ENCODE measurements around the gene ZNF239.
"Not testable (repeated sequence)": the region's sequence is repeated elsewhere in the genome, so short reads cannot be mapped to it uniquely, and the experiment has no call there.

The ZNF239 gene

GRCh38 chr10:43576580-43576979, 2.2 kb upstream of the ZNF239 start:
- DNase-seq (ENCODE audit: low spot score) = no peak

- no peak for DNase-seq (ENCODE audit: low spot score)
These were observed 1.6 kb upstream of the ZNF239 start for GRCh38 chr10:43576062-43576461.

GRCh38 chr10:43574906-43575305, 490 bp upstream of the ZNF239 start:
- DNase-seq (ENCODE audit: low spot score) = no peak

- DNase-seq (ENCODE audit: low spot score) = no peak
These were observed 991 bp downstream of the ZNF239 start for GRCh38 chr10:43573250-43574000.

GRCh38 chr10:43570971-43571370, 3.4 kb downstream of the ZNF239 start:
- no peak for DNase-seq (ENCODE audit: low spot score)

GRCh38 chr10:43569681-43570080, 4.7 kb downstream of the ZNF239 start:
- DNase-seq (ENCODE audit: low spot score) = no peak

- no peak for DNase-seq (ENCODE audit: low spot score)
These were observed 17.2 kb downstream of the ZNF239 start for GRCh38 chr10:43557214-43557613.

GRCh38 chr10:43543746-43544145, 30.7 kb downstream of the ZNF239 start:
- not testable (repeated sequence) for DNase-seq (ENCODE audit: low spot score)

- no peak for DNase-seq (ENCODE audit: low spot score)
These were observed 49.8 kb downstream of the ZNF239 start for GRCh38 chr10:43524434-43525247.

Data from D341Med (cell line).